ENCODE data around the gene RAB26. TPM values are rescaled to one million over a fixed set of nuclear protein-coding genes. Genes with fewer than 3 reads are reported as not detected.

The RAB26 gene
- total RNA-seq, 1 donor, result 0.27 TPM

GRCh38 chr16:2186064-2186463 is 37.6 kb downstream of the RAB26 start:
- no peak for DNase-seq (ENCODE audit: low read depth)
- TF ChIP-seq CTCF (IDR thresholded peaks at IDR 0.05; ENCODE audit: insufficient read depth, low read length), result no peak

GRCh38 chr16:2186505-2186904 is 38.1 kb downstream of the RAB26 start:
- no peak for DNase-seq (ENCODE audit: low read depth)
- TF ChIP-seq CTCF (IDR thresholded peaks at IDR 0.05; ENCODE audit: insufficient read depth, low read length), result no peak
- H3K4me3 ChIP-seq (ENCODE audit: low read depth, low read length), result no peak overlapping the region

More at GRCh38 chr16:2186064-2186463, 37.6 kb downstream of the RAB26 start:
- H3K4me3 ChIP-seq (ENCODE audit: low read depth, low read length), result no peak overlapping the region

- TF ChIP-seq CTCF (IDR thresholded peaks at IDR 0.05; ENCODE audit: insufficient read depth, low read length), result no peak
- no peak overlapping the region for H3K4me3 ChIP-seq (ENCODE audit: low read depth, low read length)
- DNase-seq (ENCODE audit: low read depth), result no peak
These were observed 38.8 kb downstream of the RAB26 start for GRCh38 chr16:2187212-2187611.

- no peak for DNase-seq (ENCODE audit: low read depth)
- no peak for TF ChIP-seq CTCF (IDR thresholded peaks at IDR 0.05; ENCODE audit: insufficient read depth, low read length)
These were observed 40.0 kb downstream of the RAB26 start for GRCh38 chr16:2188395-2188794.

GRCh38 chr16:2189252-2189893 is 40.9 kb downstream of the RAB26 start:
- no peak overlapping the region for H3K4me3 ChIP-seq (ENCODE audit: low read depth, low read length)
- DNase-seq (ENCODE audit: low read depth), result no peak
- TF ChIP-seq CTCF (IDR thresholded peaks at IDR 0.05; ENCODE audit: insufficient read depth, low read length), result no peak

More at GRCh38 chr16:2188395-2188794, 40.0 kb downstream of the RAB26 start:
- H3K4me3 ChIP-seq (ENCODE audit: low read depth, low read length), result no peak overlapping the region

- DNase-seq (ENCODE audit: low read depth), result no peak
- no peak overlapping the region for H3K4me3 ChIP-seq (ENCODE audit: low read depth, low read length)
- TF ChIP-seq CTCF (IDR thresholded peaks at IDR 0.05; ENCODE audit: insufficient read depth, low read length), result no peak
These were observed 41.7 kb downstream of the RAB26 start for GRCh38 chr16:2190002-2190658.
